Bronchial epithelial cell (primary cell): ENCODE results near the gene SLC22A15. TPM values are rescaled to one million over a fixed set of nuclear protein-coding genes. Genes with fewer than 3 reads are reported as not detected.
A peak's percentile ranks its signal among the peaks of the same experiment; 100 is the strongest.

ENCODE experiments used
- DNase-seq: peaks from one replicate; pipeline ENCODE4 v3.0.0-alpha.2; 2010; ENCODE audit warnings: low read depth
- FAIRE-seq: peaks from 2 replicates; lab custom pipeline; 2011; peaks lifted over from hg19 to GRCh38; lab: Jason Lieb, UNC
- H3K27me3 ChIP-seq: 2 replicates; pipeline ENCODE4 v1.5.1; 2011; ENCODE audit warnings: low read length; ENCODE audit not compliant: control insufficient read depth, insufficient read depth
- H3K36me3 ChIP-seq: 2 replicates; pipeline ENCODE4 v1.5.1; 2011; ENCODE audit warnings: low read length; ENCODE audit not compliant: control insufficient read depth, insufficient read depth
- H3K4me3 ChIP-seq: 2 replicates; pipeline ENCODE4 v1.5.1; 2011; ENCODE audit warnings: mild to moderate bottlenecking, low read depth, low read length, control low read depth
- total RNA-seq: library from RNA; depleted of rRNA; stranded (reverse); fragments of >200 nt; gene quantifications from 2 replicates; pipeline ENCODE4 v1.2.1, GENCODE V29; 2014
- TF ChIP-seq, protein P1 (sequence below): IDR thresholded peaks from 2 replicates; pipeline ENCODE4 v1.5.1; 2011; ENCODE audit warnings: mild to moderate bottlenecking, moderate library complexity, low read length, control low read depth, inconsistent platforms; ENCODE audit not compliant: insufficient read depth, severe bottlenecking

SLC22A15 gene
- total RNA-seq: 20.1 and 22.6 TPM in 2 replicates

- no peaks in the 10 kb centered on the region for H3K27me3 ChIP-seq
- H3K4me3 ChIP-seq: peak within 1 kb of the TSS; percentile 81
- FAIRE-seq: no peak
- TF ChIP-seq, protein P1, sequence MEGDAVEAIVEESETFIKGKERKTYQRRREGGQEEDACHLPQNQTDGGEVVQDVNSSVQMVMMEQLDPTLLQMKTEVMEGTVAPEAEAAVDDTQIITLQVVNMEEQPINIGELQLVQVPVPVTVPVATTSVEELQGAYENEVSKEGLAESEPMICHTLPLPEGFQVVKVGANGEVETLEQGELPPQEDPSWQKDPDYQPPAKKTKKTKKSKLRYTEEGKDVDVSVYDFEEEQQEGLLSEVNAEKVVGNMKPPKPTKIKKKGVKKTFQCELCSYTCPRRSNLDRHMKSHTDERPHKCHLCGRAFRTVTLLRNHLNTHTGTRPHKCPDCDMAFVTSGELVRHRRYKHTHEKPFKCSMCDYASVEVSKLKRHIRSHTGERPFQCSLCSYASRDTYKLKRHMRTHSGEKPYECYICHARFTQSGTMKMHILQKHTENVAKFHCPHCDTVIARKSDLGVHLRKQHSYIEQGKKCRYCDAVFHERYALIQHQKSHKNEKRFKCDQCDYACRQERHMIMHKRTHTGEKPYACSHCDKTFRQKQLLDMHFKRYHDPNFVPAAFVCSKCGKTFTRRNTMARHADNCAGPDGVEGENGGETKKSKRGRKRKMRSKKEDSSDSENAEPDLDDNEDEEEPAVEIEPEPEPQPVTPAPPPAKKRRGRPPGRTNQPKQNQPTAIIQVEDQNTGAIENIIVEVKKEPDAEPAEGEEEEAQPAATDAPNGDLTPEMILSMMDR: no peak
- DNase-seq: peak; percentile 21
- peaks cover 2% of the 10 kb centered on the region for H3K36me3 ChIP-seq
Observed at GRCh38 chr1:115976062-115976920, at the start of gene SLC22A15. Gene SLC22A15, plus strand, starts transcription at chr1:115976513. Its CDS starts 115 bp downstream, at chr1:115976628.

DNA sequence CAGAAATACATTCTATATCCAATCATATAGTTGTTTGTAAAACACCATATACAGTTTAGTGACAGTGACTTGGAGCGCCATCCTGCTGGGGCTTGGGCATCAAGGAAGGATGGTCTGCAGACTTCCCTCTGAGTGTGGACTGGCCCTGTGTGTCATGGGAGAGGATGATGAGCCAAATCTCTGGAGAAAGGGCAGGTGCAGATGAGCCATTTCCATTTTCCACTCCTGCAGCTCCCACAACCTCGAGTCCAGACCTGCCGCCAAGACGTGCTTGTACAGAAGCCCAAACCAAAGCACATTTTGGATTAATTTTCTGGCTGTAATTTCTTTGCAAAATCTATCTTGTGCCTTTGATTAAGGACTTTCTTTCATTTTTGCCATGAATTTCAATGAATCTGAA is 48.3 kb upstream of the SLC22A15 start:
- no peaks in the 10 kb centered on the region for H3K27me3 ChIP-seq
- H3K4me3 ChIP-seq: no peak overlapping the region
- no peaks in the 10 kb centered on the region for H3K36me3 ChIP-seq
- DNase-seq (peak; percentile 55), FAIRE-seq (peak; percentile 7)
- TF ChIP-seq, protein P1: no peak

- Histone ChIP-seq H3K27me3 (no peaks in the 10 kb centered on the region), H3K36me3 (no peaks in the 10 kb centered on the region), H3K4me3 (no peak overlapping the region)
- DNase-seq (peak; percentile 69), FAIRE-seq (no peak)
- TF ChIP-seq, protein P1: no peak
Observed at GRCh38 chr1:115929881-115930280, 46.4 kb upstream of the SLC22A15 start.

DNA sequence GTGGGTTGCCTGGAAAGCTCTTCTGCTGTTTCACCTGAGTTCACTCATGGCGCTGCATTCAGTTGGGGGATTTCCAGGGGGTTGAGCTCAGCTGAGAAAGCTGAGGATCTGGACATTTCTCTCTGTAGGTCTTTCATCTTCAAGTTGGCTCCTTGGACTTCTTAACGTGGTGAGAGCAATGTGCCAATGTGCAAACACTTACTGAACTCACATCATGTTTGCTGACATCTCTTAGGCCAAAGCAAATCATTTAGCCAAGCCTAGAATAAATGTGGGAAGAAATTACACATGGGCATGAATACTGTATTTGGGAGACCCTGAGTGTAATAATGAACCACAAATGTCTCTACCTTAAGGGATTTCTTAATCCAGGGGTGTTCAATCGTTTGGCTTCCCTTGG is 42.7 kb upstream of the SLC22A15 start:
- H3K4me3 ChIP-seq: no peak overlapping the region
- DNase-seq (no peak), FAIRE-seq (no peak)
- no peaks in the 10 kb centered on the region for H3K36me3 ChIP-seq
- H3K27me3 ChIP-seq: no peaks in the 10 kb centered on the region
- TF ChIP-seq, protein P1: no peak

DNA sequence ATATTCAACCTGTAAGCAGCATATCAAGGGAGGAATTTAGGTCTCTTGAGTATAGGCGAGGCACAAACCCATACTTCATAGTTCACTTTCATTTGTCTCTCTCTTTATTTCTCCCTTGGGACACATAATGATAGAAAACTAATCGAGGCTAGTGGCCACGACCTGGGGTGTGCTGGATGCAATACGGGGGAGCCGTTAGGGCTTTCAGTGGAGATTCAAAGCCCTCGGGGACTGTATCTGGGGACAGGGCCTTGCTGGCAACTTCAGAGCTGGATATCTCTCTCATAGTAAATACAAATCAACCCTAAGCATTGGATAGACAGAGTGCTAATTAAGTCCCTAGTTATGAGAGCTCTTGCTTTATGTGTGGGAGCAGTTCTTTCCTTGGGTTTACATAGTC is 36.9 kb upstream of the SLC22A15 start:
- DNase-seq: no peak
- no peak for FAIRE-seq
- TF ChIP-seq, protein P1: no peak
- Histone ChIP-seq H3K27me3 (no peaks in the 10 kb centered on the region), H3K36me3 (no peaks in the 10 kb centered on the region), H3K4me3 (no peak overlapping the region)

DNA sequence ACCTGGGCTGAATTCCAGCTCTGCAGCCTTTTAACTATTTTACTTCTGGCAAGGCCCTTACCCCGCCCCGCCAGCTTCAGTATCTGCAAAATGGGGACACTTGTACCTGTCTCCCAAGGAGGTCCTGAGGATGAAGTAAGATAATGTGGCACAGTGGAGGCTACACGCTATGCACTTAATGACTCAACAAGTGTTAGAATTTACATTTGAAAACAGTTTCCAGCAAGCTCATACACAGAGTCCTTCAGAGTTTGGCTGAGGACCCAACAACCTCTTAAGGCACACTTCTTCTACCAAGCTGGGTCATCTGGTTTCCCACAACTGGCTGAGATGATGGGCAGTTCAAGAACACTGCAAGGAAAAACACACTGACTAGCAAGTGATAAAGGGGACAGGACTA is 30.2 kb upstream of the SLC22A15 start:
- DNase-seq (no peak), FAIRE-seq (no peak)
- H3K36me3 ChIP-seq: no peaks in the 10 kb centered on the region
- H3K27me3 ChIP-seq: no peaks in the 10 kb centered on the region
- TF ChIP-seq, protein P1: no peak
- no peak overlapping the region for H3K4me3 ChIP-seq
